Left lung (tissue), 10 donors: Measurements from ENCODE around the gene SCLY. TPM values are rescaled to one million over a fixed set of nuclear protein-coding genes. Genes with fewer than 3 reads are reported as not detected.
"Not testable (repeated sequence)": the region's sequence is repeated elsewhere in the genome, so short reads cannot be mapped to it uniquely, and the experiment has no call there.

Experiments
- ATAC-seq: fragments of 200-7000 bp; cut with Tn5 transposase; one replicate; pipeline ENCODE4 v1.9.1; 2020; ENCODE audit warnings: moderate library complexity
- DNase-seq, 4 donors: peaks; one replicate each; pipeline ENCODE4 v3.0.0-alpha.2; 2013 to 2020
- H3K27ac ChIP-seq, 2 donors: fragments of 200-600 bp; sonication (generic) in 1 of 2; one replicate each; pipeline versions ENCODE4 v1.5.0 to v1.8.0; 2020 to 2021
- H3K27me3 ChIP-seq, 2 donors: fragments of 200-600 bp; sonication (generic) in 1 of 2; one replicate each; pipeline versions ENCODE4 v1.5.0 to v1.8.0; 2020 to 2021
- H3K36me3 ChIP-seq, 2 donors: fragments of 200-600 bp; sonication (generic) in 1 of 2; one replicate each; pipeline versions ENCODE4 v1.5.0 to v1.8.0; 2020 to 2021
- H3K4me1 ChIP-seq, 2 donors: fragments of 200-600 bp; one replicate each; pipeline ENCODE4 v1.8.0; 2021
- H3K4me3 ChIP-seq, 2 donors: fragments of 200-600 bp; sonication (generic) in 1 of 2; one replicate each; pipeline versions ENCODE4 v1.5.0 to v1.8.0; 2020 to 2021; ENCODE audit warnings: mild to moderate bottlenecking in 1 of 2
- H3K9me3 ChIP-seq, 2 donors: fragments of 200-600 bp; sonication (generic) in 1 of 2; one replicate each; pipeline versions ENCODE4 v1.5.0 to v1.8.0; 2020 to 2021
- CTCF ChIP-seq, 2 donors: fragments of 200-600 bp; sonication (generic) in 1 of 2; IDR thresholded peaks; one replicate each; pipeline versions ENCODE4 v1.5.0 to v1.8.0; 2021; ENCODE audit warnings: antibody characterized with exemption in 2 of 2
- intact Hi-C, 2 donors: fragments of 100-400 bp; cut with DNase I; formaldehyde crosslinking; loops; one replicate each; pipeline versions ENCODE4 v1.11.2 to v1.14.2; 2022
- polyA plus RNA-seq, 6 donors: library from polyadenylated mRNA; unstranded; fragments of 120-200 nt; gene quantifications; one replicate each; pipeline ENCODE4 v1.2.1, GENCODE V29; 2013; ENCODE audit not compliant: insufficient read length in 6 of 6
- total RNA-seq, 2 donors: library from RNA; stranded (reverse); fragmentation: NEBNext Ultra II Directional; extraction: Animal tissue kit (Norgen Biotek cat#: 25700); gene quantifications; one replicate each; pipeline ENCODE4 v1.2.1, GENCODE V29; 2021
- donor health status: DM: no; HTN: yes; CAD: no.
- donor health status: DM: no; HTN: no; CAD: no.

Gene SCLY
- total and polyA plus RNA-seq, 8 donors: 10.9 to 20.9 (median 15.2) TPM

GRCh38 chr2:238108423-238109183 lies 47.8 kb downstream of the SCLY start:
- peak in 2 of 4 donors; percentile 32 to 61 for DNase-seq
- intact Hi-C loops: no loop called here

GRCh38 chr2:238113611-238114010 lies 52.8 kb downstream of the SCLY start:
- Histone ChIP-seq H3K9me3 (no peaks in the 10 kb centered on the region), H3K27ac (no peak overlapping the region), H3K4me3 (no peak overlapping the region), H3K36me3 (no peaks in the 10 kb centered on the region), H3K27me3 (peaks cover 0 to 17% of the 10 kb centered on the region in 2 donors), H3K4me1 (no peaks in the 10 kb centered on the region)
- DNase-seq (peak in 2 of 4 donors; percentile 4 to 58), ATAC-seq (no peak)
- intact Hi-C loops: no loop called here
- TF ChIP-seq CTCF (IDR thresholded peaks at IDR 0.05): no peak

More at GRCh38 chr2:238108423-238109183, 47.8 kb downstream of the SCLY start:
- ATAC-seq: no peak
- Histone ChIP-seq H3K9me3 (no peaks in the 10 kb centered on the region), H3K36me3 (no peaks in the 10 kb centered on the region), H3K4me1 (no peaks in the 10 kb centered on the region), H3K27ac (no peak overlapping the region), H3K4me3 (no peak overlapping the region), H3K27me3 (peaks cover 0 to 34% of the 10 kb centered on the region in 2 donors)
- no peak for TF ChIP-seq CTCF (IDR thresholded peaks at IDR 0.05)

GRCh38 chr2:238114331-238114841 lies 53.6 kb downstream of the SCLY start:
- intact Hi-C loops: no loop called here
- no peaks in the 10 kb centered on the region for H3K9me3 ChIP-seq
- H3K4me3 ChIP-seq: no peak overlapping the region
- H3K27me3 ChIP-seq: peaks cover 0 to 17% of the 10 kb centered on the region in 2 donors
- DNase-seq: peak in 1 of 4 donors; percentile 70
- ATAC-seq: no peak
- no peaks in the 10 kb centered on the region for H3K36me3 ChIP-seq
- no peaks in the 10 kb centered on the region for H3K4me1 ChIP-seq
- no peak overlapping the region for H3K27ac ChIP-seq
- no peak for TF ChIP-seq CTCF (IDR thresholded peaks at IDR 0.05)

- Histone ChIP-seq H3K9me3 (no peaks in the 10 kb centered on the region), H3K27me3 (peaks cover 0 to 23% of the 10 kb centered on the region in 2 donors), H3K36me3 (no peaks in the 10 kb centered on the region), H3K4me3 (no peak overlapping the region), H3K4me1 (no peaks in the 10 kb centered on the region), H3K27ac (no peak overlapping the region)
- ATAC-seq: no peak
- no peak for TF ChIP-seq CTCF (IDR thresholded peaks at IDR 0.05)
- DNase-seq: peak in 1 of 4 donors; percentile 60
- intact Hi-C loops: no loop called here
These were observed 54.3 kb downstream of the SCLY start for GRCh38 chr2:238114851-238115660.

GRCh38 chr2:238115709-238116108 lies 54.9 kb downstream of the SCLY start:
- ATAC-seq, H3K9me3 ChIP-seq, H3K4me3 ChIP-seq, intact Hi-C loops, H3K4me1 ChIP-seq, H3K36me3 ChIP-seq, H3K27ac ChIP-seq: not testable (repeated sequence)
- peak in 1 of 4 donors; percentile 36 for DNase-seq
- peaks cover 0 to 30% of the 10 kb centered on the region in 2 donors for H3K27me3 ChIP-seq
